ENCODE data around the gene ATOH8. TPM values are rescaled to one million over a fixed set of nuclear protein-coding genes. Genes with fewer than 3 reads are reported as not detected.

ATOH8 gene
- total RNA-seq, 1 donor from 2014 or later, result 2.2 TPM

DNA sequence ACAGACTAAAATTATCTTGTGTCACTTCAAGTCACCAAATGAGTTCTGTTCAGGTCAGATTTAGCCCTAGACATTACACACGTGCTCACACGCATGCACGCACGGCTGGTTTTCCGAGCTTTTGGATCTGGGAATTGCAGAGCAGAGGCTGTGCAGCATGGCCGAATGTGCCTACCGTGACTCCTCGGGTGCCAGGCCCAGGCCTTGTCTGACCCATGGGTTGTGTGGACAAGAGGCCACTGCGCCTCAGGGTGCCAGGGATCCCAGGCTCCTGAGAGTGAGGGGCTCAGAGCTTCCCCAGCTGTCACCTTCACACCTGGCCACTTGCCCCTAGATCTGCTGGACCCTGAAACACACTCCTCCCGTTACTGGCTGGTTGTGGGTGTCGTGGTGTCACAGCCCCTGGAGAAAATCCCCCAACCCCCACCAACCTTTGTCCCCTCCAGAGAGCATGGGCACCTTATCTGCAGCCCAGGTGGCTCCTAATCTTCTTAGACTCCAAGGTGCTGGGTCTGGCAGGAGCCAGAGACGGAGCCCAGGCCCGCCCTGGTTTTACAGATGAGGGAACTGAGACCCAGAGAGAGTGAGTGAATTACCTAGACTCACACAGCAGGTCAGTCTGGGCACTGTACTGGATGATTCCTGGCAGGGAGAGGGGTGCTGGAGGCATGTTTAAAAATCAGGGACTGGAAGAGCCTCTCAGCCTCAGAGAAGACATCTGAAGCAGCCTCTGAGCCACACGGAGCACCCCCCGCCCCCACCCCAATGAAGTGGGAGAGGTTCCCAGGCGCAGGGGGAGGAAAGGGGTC lies 56.8 kb downstream of the ATOH8 start:
- H3K9me3 Mint-ChIP-seq (ENCODE audit: low read depth), result no peaks in the 10 kb centered on the region
- H3K4me1 Mint-ChIP-seq (ENCODE audit: low read depth), result peaks cover 4% of the 10 kb centered on the region
- H3K36me3 Mint-ChIP-seq (ENCODE audit: low read depth), result no peaks in the 10 kb centered on the region
- peaks cover 37% of the 10 kb centered on the region for H3K27me3 Mint-ChIP-seq (ENCODE audit: low read depth)
- no peak overlapping the region for H3K4me3 Mint-ChIP-seq (ENCODE audit: unreplicated experiment)
- no peak for DNase-seq (ENCODE audit: low spot score)
- TF ChIP-seq, protein P1, sequence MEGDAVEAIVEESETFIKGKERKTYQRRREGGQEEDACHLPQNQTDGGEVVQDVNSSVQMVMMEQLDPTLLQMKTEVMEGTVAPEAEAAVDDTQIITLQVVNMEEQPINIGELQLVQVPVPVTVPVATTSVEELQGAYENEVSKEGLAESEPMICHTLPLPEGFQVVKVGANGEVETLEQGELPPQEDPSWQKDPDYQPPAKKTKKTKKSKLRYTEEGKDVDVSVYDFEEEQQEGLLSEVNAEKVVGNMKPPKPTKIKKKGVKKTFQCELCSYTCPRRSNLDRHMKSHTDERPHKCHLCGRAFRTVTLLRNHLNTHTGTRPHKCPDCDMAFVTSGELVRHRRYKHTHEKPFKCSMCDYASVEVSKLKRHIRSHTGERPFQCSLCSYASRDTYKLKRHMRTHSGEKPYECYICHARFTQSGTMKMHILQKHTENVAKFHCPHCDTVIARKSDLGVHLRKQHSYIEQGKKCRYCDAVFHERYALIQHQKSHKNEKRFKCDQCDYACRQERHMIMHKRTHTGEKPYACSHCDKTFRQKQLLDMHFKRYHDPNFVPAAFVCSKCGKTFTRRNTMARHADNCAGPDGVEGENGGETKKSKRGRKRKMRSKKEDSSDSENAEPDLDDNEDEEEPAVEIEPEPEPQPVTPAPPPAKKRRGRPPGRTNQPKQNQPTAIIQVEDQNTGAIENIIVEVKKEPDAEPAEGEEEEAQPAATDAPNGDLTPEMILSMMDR (IDR thresholded peaks at IDR 0.05), result no peak
- no peak overlapping the region for H3K27ac Mint-ChIP-seq (ENCODE audit: unreplicated experiment)

DNA sequence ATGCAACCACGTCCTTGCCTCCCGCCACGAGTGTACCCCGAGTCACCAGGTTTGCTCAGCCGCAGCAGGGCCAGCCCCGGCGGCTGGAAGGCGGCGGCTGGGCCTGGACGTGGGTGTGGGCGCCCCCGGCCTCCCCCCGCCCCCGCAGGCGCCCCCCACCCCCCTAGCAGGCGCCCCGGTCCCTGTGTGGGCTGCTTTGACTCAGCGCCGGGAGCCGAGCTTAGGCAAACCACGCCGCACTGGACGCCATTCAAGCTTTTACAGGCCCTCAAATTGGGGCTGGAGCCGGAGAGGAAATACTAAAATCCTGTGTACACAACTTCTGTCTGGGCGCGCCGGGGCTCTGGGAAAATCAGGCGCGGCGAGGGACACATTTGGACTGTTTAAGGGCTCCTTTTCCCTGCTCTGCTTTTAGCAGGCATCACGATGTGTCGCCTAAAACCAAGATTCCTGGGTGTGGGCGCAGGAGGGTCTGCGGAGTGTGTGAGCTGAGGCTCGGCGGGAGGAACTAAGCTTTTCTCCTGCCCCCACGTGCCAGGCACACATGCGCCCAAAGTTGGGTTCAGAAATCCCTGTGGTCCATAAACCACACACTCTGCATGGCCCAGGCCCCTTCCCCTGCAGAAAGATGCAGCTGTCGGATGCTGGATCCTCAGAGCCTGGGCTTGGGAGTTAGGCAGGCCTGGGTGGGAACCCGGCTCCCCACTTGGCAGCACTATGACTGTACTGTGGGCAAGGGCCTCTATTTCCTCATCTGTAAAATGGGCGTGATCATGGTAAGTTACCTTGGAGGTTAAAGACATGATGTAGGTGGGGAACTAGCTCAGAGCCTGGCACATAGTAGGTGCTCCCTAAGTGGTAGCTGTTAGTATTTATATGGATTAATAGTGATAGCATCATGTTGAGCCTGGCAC lies 57.6 kb downstream of the ATOH8 start:
- Mint-ChIP-seq H3K4me1 (ENCODE audit: low read depth) (peaks cover 4% of the 10 kb centered on the region), H3K9me3 (ENCODE audit: low read depth) (no peaks in the 10 kb centered on the region), H3K27ac (ENCODE audit: unreplicated experiment) (no peak overlapping the region), H3K36me3 (ENCODE audit: low read depth) (no peaks in the 10 kb centered on the region), H3K4me3 (ENCODE audit: unreplicated experiment) (no peak overlapping the region), H3K27me3 (ENCODE audit: low read depth) (peaks cover 39% of the 10 kb centered on the region)
- DNase-seq (ENCODE audit: low spot score), result no peak
- TF ChIP-seq, protein P1 (IDR thresholded peaks at IDR 0.05), result no peak

DNA sequence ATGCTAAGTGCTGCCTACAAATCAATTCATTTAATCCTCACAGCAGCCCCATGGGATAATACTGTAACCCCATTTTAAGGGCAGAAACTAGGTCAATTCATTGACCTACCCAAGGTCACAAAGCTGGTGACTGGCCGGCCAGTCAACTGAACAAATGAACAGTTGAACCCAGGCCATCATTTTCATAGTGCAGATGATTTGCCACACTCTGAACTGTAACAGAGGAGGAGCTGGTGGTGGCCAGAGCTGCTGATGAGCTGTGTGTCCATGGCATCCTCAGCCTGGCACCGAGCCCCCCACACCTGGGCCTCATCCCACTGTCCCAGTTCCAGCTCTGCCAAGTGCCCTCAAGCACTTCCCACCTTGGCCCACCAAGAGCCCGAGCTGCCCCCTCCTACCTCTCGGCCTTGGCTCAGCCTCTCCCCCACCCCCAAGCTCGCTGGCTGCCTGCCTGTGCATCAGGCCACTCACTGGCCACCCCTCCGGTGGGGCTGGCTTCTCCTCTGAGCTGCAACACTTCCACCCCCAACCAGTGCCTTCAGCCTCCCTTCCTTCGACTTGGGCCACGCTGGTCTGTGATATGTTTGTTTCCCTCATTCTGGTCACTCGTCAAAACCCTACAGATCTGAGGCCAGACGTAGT lies 58.4 kb downstream of the ATOH8 start:
- DNase-seq (ENCODE audit: low spot score), result no peak
- Mint-ChIP-seq H3K27me3 (ENCODE audit: low read depth) (peaks cover 37% of the 10 kb centered on the region), H3K36me3 (ENCODE audit: low read depth) (no peaks in the 10 kb centered on the region), H3K27ac (ENCODE audit: unreplicated experiment) (no peak overlapping the region), H3K4me1 (ENCODE audit: low read depth) (peaks cover 4% of the 10 kb centered on the region), H3K4me3 (ENCODE audit: unreplicated experiment) (no peak overlapping the region), H3K9me3 (ENCODE audit: low read depth) (no peaks in the 10 kb centered on the region)
- TF ChIP-seq, protein P1 (IDR thresholded peaks at IDR 0.05), result no peak

DNA sequence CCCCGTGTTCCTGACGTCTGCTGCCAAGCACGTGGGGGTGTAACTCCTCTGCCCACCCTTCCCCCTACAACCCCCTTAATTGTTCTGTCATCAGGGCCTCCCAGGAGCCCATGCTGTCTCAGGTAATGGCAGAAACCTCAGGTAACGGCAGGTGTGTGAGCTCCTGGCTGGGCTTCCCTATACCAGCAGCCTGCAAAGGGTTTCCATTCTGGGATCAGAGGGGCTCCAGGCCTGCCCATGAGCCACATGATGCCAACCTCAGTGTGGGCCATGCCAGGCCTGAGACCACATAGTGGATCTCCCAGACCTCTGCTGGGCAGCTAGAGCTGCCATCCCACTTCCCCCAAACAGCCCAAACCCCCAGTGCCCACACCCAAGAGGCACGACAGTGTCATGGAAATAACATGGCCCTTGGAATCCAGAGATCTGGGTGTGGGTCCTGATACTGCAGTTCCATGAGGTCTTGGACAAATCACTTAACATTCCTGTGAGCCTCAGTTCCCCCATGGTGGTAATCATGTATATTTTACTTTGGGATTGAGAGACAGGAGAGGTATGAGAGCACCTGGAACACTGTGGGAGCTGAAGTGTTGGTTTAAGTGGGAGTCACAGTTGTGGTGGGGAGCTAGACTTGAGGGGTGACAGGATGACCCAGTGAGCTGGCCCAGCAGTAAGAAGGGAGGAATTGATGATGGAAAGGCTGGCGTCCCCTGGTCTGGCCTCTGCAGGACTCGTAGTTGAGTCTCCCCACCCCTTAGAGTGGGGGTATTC lies 59.6 kb downstream of the ATOH8 start:
- H3K27me3 Mint-ChIP-seq (ENCODE audit: low read depth), result peaks cover 40% of the 10 kb centered on the region

More for the DNA sequence above, 59.6 kb downstream of the ATOH8 start:
- Mint-ChIP-seq H3K36me3 (ENCODE audit: low read depth) (no peaks in the 10 kb centered on the region), H3K9me3 (ENCODE audit: low read depth) (no peaks in the 10 kb centered on the region), H3K4me3 (ENCODE audit: unreplicated experiment) (no peak overlapping the region), H3K4me1 (ENCODE audit: low read depth) (peaks cover 4% of the 10 kb centered on the region), H3K27ac (ENCODE audit: unreplicated experiment) (no peak overlapping the region)
- no peak for DNase-seq (ENCODE audit: low spot score)
- TF ChIP-seq, protein P1 (IDR thresholded peaks at IDR 0.05), result no peak

All from chondrocyte (in vitro differentiated cells).